H1 (cell line): Measurements from ENCODE around the gene ZNF214. TPM values are rescaled to one million over a fixed set of nuclear protein-coding genes. Genes with fewer than 3 reads are reported as not detected.

Source experiments
- ASH2L ChIP-seq: fragments of 200-600, 300-600 bp; sonication (generic); IDR thresholded peaks from one replicate; pipeline ENCODE4 v1.7.1; 2017; ENCODE audit warnings: low read length
- CHD7 ChIP-seq: fragments of 300-600 bp; sonication (generic); IDR thresholded peaks from 2 replicates; pipeline ENCODE4 v1.7.1; 2012; ENCODE audit warnings: low read length, moderate library complexity, mild to moderate bottlenecking, inconsistent platforms; ENCODE audit not compliant: insufficient replicate concordance
- RXRA ChIP-seq: IDR thresholded peaks from 2 replicates; pipeline ENCODE4 v1.6.1; 2011; ENCODE audit warnings: low read depth, mild to moderate bottlenecking, low read length, moderate library complexity; ENCODE audit not compliant: insufficient read depth
- SRF ChIP-seq: IDR thresholded peaks from 2 replicates; pipeline ENCODE4 v1.6.1; 2011; ENCODE audit warnings: mild to moderate bottlenecking, low read depth, low read length, moderate library complexity
- polyA plus RNA-seq, 7 experiments: library from polyadenylated mRNA; depleted of rRNA in 3 of 7; stranded (reverse) in 5 of 7; unstranded in 2 of 7; fragments of >200 nt in 5 of 7; fragments of 200-250 nt in 2 of 7; gene quantifications; 1 replicate in 5 of 7; 2 replicates in 1 of 7; 4 replicates in 1 of 7; pipeline versions ENCODE4 v1.2.1 to v1.2.3, GENCODE V29; 2011 to 2013; ENCODE audit warnings: missing spikeins in 2 of 7, mixed read lengths in 2 of 7
- total RNA-seq: library from RNA; stranded (reverse); fragmentation: NEBNext Ultra II Directional; extraction: Animal tissue kit (Norgen Biotek cat#: 25700); gene quantifications from 2 replicates; pipeline ENCODE4 v1.2.1, GENCODE V29; 2021

Gene ZNF214
- total and polyA plus RNA-seq, 2 of the 8 experiments (the other 6 are each of a cell fraction or from before 2014, with no cell fraction given): 0.80 to 3.2 TPM

DNA sequence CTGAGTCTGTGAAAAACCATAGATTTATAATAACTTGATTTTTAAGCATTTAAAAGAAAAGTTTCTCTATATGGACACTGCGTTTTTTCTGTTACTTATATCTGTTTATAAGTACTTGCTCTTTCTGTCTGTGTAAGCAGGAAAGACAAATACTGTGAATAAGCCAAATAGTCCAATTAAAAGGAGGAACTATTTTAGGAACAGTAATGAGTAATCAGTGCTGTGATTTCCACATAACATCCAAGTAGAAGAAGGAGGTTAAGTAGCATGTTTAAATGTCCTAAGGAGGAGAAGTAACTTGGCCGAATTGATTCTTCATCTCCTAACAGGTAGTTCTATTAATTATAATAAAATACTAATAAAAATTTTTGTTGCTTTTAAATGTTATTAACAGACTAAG, 40.8 kb downstream of the ZNF214 start (continued):
- TF ChIP-seq CHD7 (no peak), ASH2L (no peak), RXRA (no peak), SRF (no peak)
